Endodermal cell (in vitro differentiated cells): ENCODE measurements around the gene KCTD3. TPM values are rescaled to one million over a fixed set of nuclear protein-coding genes. Genes with fewer than 3 reads are reported as not detected.

ENCODE experiments used
- DNase-seq: peaks from one replicate; pipeline ENCODE4 v3.0.0-alpha.2; 2017
- H3K27ac ChIP-seq: 2 replicates; pipeline ENCODE4 v1.5.1; 2013; ENCODE audit warnings: mild to moderate bottlenecking, low read depth, low read length, moderate library complexity
- H3K27me3 ChIP-seq: 2 replicates; pipeline ENCODE4 v1.6.1; 2013; ENCODE audit warnings: mild to moderate bottlenecking, low read length, moderate library complexity; ENCODE audit not compliant: insufficient read depth, control insufficient read depth, poor library complexity, severe bottlenecking
- H3K36me3 ChIP-seq: 2 replicates; pipeline ENCODE4 v1.7.0; 2013; ENCODE audit warnings: mild to moderate bottlenecking, low read length, moderate library complexity; ENCODE audit not compliant: control insufficient read depth, insufficient read depth
- H3K4me1 ChIP-seq: one replicate; pipeline ENCODE4 v1.7.0; 2013; ENCODE audit warnings: low read length; ENCODE audit not compliant: control insufficient read depth, insufficient read depth
- H3K4me3 ChIP-seq: 2 replicates; pipeline ENCODE4 v1.5.1; 2013; ENCODE audit warnings: mild to moderate bottlenecking, low read length, moderate library complexity
- H3K9ac ChIP-seq: 2 replicates; pipeline ENCODE4 v1.6.1; 2013; ENCODE audit warnings: mild to moderate bottlenecking, low read length, moderate library complexity; ENCODE audit not compliant: poor library complexity, severe bottlenecking; ENCODE audit errors: extremely low read depth
- H3K9me3 ChIP-seq: 2 replicates; pipeline ENCODE4 v1.6.1; 2013; ENCODE audit warnings: mild to moderate bottlenecking, low read length, moderate library complexity; ENCODE audit not compliant: control insufficient read depth
- H3K27ac Mint-ChIP-seq: 2 replicates; pipeline ENCODE4 v1.8.0; 2020; ENCODE audit warnings: mixed read lengths
- H3K27me3 Mint-ChIP-seq: 2 replicates; pipeline ENCODE4 v1.8.0; 2021; ENCODE audit warnings: mild to moderate bottlenecking, mixed read lengths; ENCODE audit not compliant: insufficient read depth
- H3K36me3 Mint-ChIP-seq: 2 replicates; pipeline ENCODE4 v1.8.0; 2020; ENCODE audit warnings: low read depth, mixed read lengths
- H3K4me1 Mint-ChIP-seq: 2 replicates; pipeline ENCODE4 v1.8.0; 2020; ENCODE audit warnings: mixed read lengths
- H3K4me3 Mint-ChIP-seq: 2 replicates; pipeline ENCODE4 v1.8.0; 2020; ENCODE audit warnings: mild to moderate bottlenecking, moderate library complexity, mixed read lengths
- H3K9me3 Mint-ChIP-seq: 2 replicates; pipeline ENCODE4 v1.8.0; 2020; ENCODE audit warnings: mild to moderate bottlenecking, mixed read lengths
- WGBS, 2 experiments: methylation state at CpG; one replicate each; pipeline versions ENCODE4 v1.1.5 to v1.1.7; 2013; ENCODE audit warnings: missing lambda C conversion rate in 2 of 2, mixed read lengths in 1 of 2; ENCODE audit not compliant: insufficient coverage in 1 of 2, insufficient read length in 1 of 2; 5-methylcytosine and 5-hydroxymethylcytosine counted together
- total RNA-seq, 2 donors: library from RNA; stranded (reverse); fragmentation: NEBNext Ultra II Directional in 1 of 2; extraction: Animal tissue kit (Norgen Biotek cat#: 25700) in 1 of 2; gene quantifications; 2 replicates in 1 of 2; 3 replicates in 1 of 2; pipeline ENCODE4 v1.2.1, GENCODE V29; 2021
- TF ChIP-seq, protein P1 (sequence below): fragments of 200-600 bp; sonication (generic); conservative IDR thresholded peaks from 2 replicates; pipeline ENCODE4 v1.5.0; 2021; ENCODE audit warnings: antibody characterized with exemption, mild to moderate bottlenecking

KCTD3 gene
- total RNA-seq, 2 donors from 2014 or later: 42.2 to 46.5 TPM

DNA sequence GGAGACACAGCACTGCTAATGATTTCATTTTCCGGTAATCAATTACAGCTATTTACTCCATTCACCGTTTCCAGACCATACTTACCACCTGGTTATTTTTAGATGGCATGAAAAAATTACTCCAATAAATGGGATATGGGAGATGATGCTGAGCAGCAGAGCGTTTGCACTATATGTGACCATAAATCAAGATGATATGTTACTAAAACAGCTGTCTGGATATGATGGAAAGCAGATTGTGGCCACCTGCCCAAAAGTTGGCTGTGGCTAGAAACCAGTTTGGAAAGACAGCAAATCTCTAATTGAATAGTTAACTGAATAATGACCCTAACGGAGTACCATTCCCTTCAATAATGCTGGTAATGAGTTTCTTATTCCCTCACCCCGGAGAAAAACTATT, 22.5 kb upstream of the KCTD3 start:
- TF ChIP-seq, protein P1, sequence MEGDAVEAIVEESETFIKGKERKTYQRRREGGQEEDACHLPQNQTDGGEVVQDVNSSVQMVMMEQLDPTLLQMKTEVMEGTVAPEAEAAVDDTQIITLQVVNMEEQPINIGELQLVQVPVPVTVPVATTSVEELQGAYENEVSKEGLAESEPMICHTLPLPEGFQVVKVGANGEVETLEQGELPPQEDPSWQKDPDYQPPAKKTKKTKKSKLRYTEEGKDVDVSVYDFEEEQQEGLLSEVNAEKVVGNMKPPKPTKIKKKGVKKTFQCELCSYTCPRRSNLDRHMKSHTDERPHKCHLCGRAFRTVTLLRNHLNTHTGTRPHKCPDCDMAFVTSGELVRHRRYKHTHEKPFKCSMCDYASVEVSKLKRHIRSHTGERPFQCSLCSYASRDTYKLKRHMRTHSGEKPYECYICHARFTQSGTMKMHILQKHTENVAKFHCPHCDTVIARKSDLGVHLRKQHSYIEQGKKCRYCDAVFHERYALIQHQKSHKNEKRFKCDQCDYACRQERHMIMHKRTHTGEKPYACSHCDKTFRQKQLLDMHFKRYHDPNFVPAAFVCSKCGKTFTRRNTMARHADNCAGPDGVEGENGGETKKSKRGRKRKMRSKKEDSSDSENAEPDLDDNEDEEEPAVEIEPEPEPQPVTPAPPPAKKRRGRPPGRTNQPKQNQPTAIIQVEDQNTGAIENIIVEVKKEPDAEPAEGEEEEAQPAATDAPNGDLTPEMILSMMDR: no peak

DNA sequence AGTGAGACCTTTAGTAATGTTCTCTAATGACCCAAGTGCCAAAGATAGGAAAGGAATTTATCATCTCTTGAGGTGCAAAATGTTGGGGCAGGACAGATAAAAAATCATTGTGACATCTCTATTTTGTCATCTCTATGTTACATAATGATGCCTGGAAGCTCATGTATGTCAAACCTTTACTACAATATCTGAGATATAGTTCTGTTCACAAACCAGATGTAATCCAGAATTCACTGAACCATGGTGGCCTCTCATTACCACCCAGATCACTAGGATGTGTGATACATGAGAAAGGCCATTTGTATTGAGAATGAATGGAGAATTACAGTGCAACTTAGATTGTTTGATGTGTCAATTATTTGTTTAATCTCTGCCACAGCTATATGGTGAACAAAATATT, 22.0 kb upstream of the KCTD3 start:
- H3K4me3 ChIP-seq: no peak overlapping the region
- H3K4me1 ChIP-seq: no peaks in the 10 kb centered on the region
- Mint-ChIP-seq H3K27me3 (no peaks in the 10 kb centered on the region), H3K4me1 (no peaks in the 10 kb centered on the region), H3K27ac (no peak overlapping the region), H3K4me3 (no peak overlapping the region), H3K36me3 (no peaks in the 10 kb centered on the region), H3K9me3 (peaks cover 5% of the 10 kb centered on the region)
- H3K9me3 ChIP-seq: no peaks in the 10 kb centered on the region
- DNase-seq: no peak
- H3K27me3 ChIP-seq: no peaks in the 10 kb centered on the region
- H3K27ac ChIP-seq: no peak overlapping the region
- TF ChIP-seq, protein P1: no peak
- no peaks in the 10 kb centered on the region for H3K36me3 ChIP-seq
- H3K9ac ChIP-seq: no peak overlapping the region

More for the DNA sequence above, 22.5 kb upstream of the KCTD3 start:
- Histone ChIP-seq H3K4me1 (no peaks in the 10 kb centered on the region), H3K27ac (no peak overlapping the region), H3K9ac (no peak overlapping the region), H3K27me3 (no peaks in the 10 kb centered on the region), H3K36me3 (no peaks in the 10 kb centered on the region), H3K9me3 (no peaks in the 10 kb centered on the region), H3K4me3 (no peak overlapping the region)
- peaks cover 5% of the 10 kb centered on the region for H3K9me3 Mint-ChIP-seq
- no peak for DNase-seq
- no peaks in the 10 kb centered on the region for H3K4me1 Mint-ChIP-seq
- 86 to 100% methylated on average over 1 to 5 of the region's 5 CpGs for WGBS, 2 experiments
- no peaks in the 10 kb centered on the region for H3K36me3 Mint-ChIP-seq
- no peak overlapping the region for H3K4me3 Mint-ChIP-seq
- H3K27ac Mint-ChIP-seq: no peak overlapping the region
- H3K27me3 Mint-ChIP-seq: no peaks in the 10 kb centered on the region

DNA sequence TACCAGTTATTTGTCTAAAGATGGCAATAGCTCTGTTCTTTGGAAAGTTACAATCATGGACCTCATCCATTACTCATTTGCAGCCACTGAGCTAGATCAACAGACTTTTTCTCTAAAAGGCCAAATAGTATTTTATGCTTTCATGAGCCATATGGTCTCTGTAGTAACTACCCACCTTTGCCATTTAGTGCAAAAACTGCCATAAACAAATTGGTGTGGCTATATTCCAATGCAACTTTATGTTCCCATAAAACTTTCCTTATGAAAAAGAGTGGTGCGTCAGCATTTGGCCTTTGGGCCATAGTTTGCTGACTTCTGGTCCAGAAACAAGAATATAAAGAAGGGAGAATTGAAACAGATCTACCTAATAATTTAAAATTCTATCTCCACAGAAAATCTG, 20.1 kb upstream of the KCTD3 start:
- Mint-ChIP-seq H3K4me3 (no peak overlapping the region), H3K4me1 (no peaks in the 10 kb centered on the region), H3K27ac (no peak overlapping the region), H3K36me3 (no peaks in the 10 kb centered on the region), H3K27me3 (no peaks in the 10 kb centered on the region), H3K9me3 (peaks cover 5% of the 10 kb centered on the region)
- Histone ChIP-seq H3K9ac (no peak overlapping the region), H3K36me3 (no peaks in the 10 kb centered on the region), H3K27me3 (no peaks in the 10 kb centered on the region), H3K27ac (no peak overlapping the region), H3K4me1 (no peaks in the 10 kb centered on the region), H3K9me3 (no peaks in the 10 kb centered on the region), H3K4me3 (no peak overlapping the region)
- TF ChIP-seq, protein P1: no peak
- 92% methylated on average over 1 of the region's 1 CpG; no CpG with 5 or more reads in 1 of the 2 experiments for WGBS, 2 experiments
- DNase-seq: no peak
